Cardiac muscle cell (in vitro differentiated cells and primary cell): ENCODE measurements around the gene DNAH11. TPM values are rescaled to one million over a fixed set of nuclear protein-coding genes. Genes with fewer than 3 reads are reported as not detected.

Experiments
- DNase-seq, 2 donors: peaks; one replicate each; pipeline versions ENCODE4 v3.0.0 to v3.0.0-alpha.2; 2010 to 2017; ENCODE audit warnings: low read depth in 1 of 2, low spot score in 1 of 2
- H3K27ac ChIP-seq: fragments of 200-600 bp; sonication (generic); 2 replicates; pipeline ENCODE4 v1.5.1; 2016
- H3K27me3 ChIP-seq: fragments of 200-600 bp; sonication (generic); 2 replicates; pipeline ENCODE4 v1.6.0; 2016; ENCODE audit warnings: control low read depth
- H3K36me3 ChIP-seq: fragments of 200-600 bp; sonication (generic); 2 replicates; pipeline ENCODE4 v1.5.1; 2016; ENCODE audit warnings: control low read depth
- H3K4me1 ChIP-seq: fragments of 200-600 bp; sonication (generic); 2 replicates; pipeline ENCODE4 v1.8.1; 2017; ENCODE audit warnings: low read depth, mild to moderate bottlenecking, mixed run types
- H3K4me3 ChIP-seq: fragments of 200-600 bp; sonication (generic); 2 replicates; pipeline ENCODE4 v1.5.1; 2016; ENCODE audit warnings: mild to moderate bottlenecking
- H3K9me3 ChIP-seq: fragments of 200-600 bp; sonication (generic); 2 replicates; pipeline ENCODE4 v1.5.1; 2017; ENCODE audit warnings: low read depth, mild to moderate bottlenecking, control low read depth
- CTCF ChIP-seq: IDR thresholded peaks from 2 replicates; pipeline ENCODE4 v1.5.1; 2012; ENCODE audit warnings: low read depth, mild to moderate bottlenecking, low read length
- polyA plus RNA-seq: library from polyadenylated mRNA; unstranded; fragments of >200 nt; fragmentation: Nextera tagmentation; extraction: Ambion mirVana; gene quantifications from 2 replicates; pipeline ENCODE4 v1.2.1, GENCODE V29; 2016
- total RNA-seq: library from RNA; depleted of rRNA; stranded (reverse); fragments of >200 nt; gene quantifications from 2 replicates; pipeline ENCODE4 v1.2.3, GENCODE V29; 2016

The DNAH11 gene
- total and polyA plus RNA-seq, 2 experiments from 2014 or later, result 0.60 to 1.9 TPM

GRCh38 chr7:21653623-21654022 is 110.8 kb downstream of the DNAH11 start:
- no peak for TF ChIP-seq CTCF
- DNase-seq, result no peak
- H3K27me3 ChIP-seq, result no peaks in the 10 kb centered on the region

GRCh38 chr7:21656081-21656480 is 113.2 kb downstream of the DNAH11 start:
- Histone ChIP-seq H3K27ac (no peak overlapping the region), H3K9me3 (no peaks in the 10 kb centered on the region), H3K4me3 (no peak overlapping the region), H3K27me3 (no peaks in the 10 kb centered on the region), H3K4me1 (no peaks in the 10 kb centered on the region), H3K36me3 (no peaks in the 10 kb centered on the region)
- no peak for DNase-seq
- TF ChIP-seq CTCF, result no peak

More at GRCh38 chr7:21653623-21654022, 110.8 kb downstream of the DNAH11 start:
- no peak overlapping the region for H3K27ac ChIP-seq
- no peaks in the 10 kb centered on the region for H3K36me3 ChIP-seq
- H3K9me3 ChIP-seq, result no peaks in the 10 kb centered on the region
- no peaks in the 10 kb centered on the region for H3K4me1 ChIP-seq
- H3K4me3 ChIP-seq, result no peak overlapping the region

GRCh38 chr7:21656796-21657195 is 114.0 kb downstream of the DNAH11 start:
- no peaks in the 10 kb centered on the region for H3K4me1 ChIP-seq
- TF ChIP-seq CTCF, result no peak

GRCh38 chr7:21670496-21670895 is 127.7 kb downstream of the DNAH11 start:
- no peak for TF ChIP-seq CTCF
- no peak overlapping the region for H3K27ac ChIP-seq
- DNase-seq, result no peak
- H3K27me3 ChIP-seq, result no peaks in the 10 kb centered on the region
- H3K9me3 ChIP-seq, result no peaks in the 10 kb centered on the region
- no peaks in the 10 kb centered on the region for H3K36me3 ChIP-seq
- no peak overlapping the region for H3K4me3 ChIP-seq
- no peaks in the 10 kb centered on the region for H3K4me1 ChIP-seq

More at GRCh38 chr7:21656796-21657195, 114.0 kb downstream of the DNAH11 start:
- H3K27ac ChIP-seq, result no peak overlapping the region
- H3K9me3 ChIP-seq, result no peaks in the 10 kb centered on the region
- no peaks in the 10 kb centered on the region for H3K36me3 ChIP-seq
- H3K27me3 ChIP-seq, result no peaks in the 10 kb centered on the region
- no peak for DNase-seq
- H3K4me3 ChIP-seq, result no peak overlapping the region

- H3K4me3 ChIP-seq, result no peak overlapping the region
These were observed 129.0 kb downstream of the DNAH11 start for GRCh38 chr7:21671859-21672258.

More at GRCh38 chr7:21671859-21672258, 129.0 kb downstream of the DNAH11 start:
- Histone ChIP-seq H3K27me3 (no peaks in the 10 kb centered on the region), H3K27ac (no peak overlapping the region), H3K4me1 (no peaks in the 10 kb centered on the region), H3K9me3 (no peaks in the 10 kb centered on the region), H3K36me3 (no peaks in the 10 kb centered on the region)
- no peak for TF ChIP-seq CTCF
- no peak for DNase-seq
